KMS-11 (cell line): ENCODE results near the gene STIMATE.

Source experiments
- H2AFZ ChIP-seq: fragments of 200-600 bp; sonication (generic); 2 replicates; pipeline ENCODE4 v1.6.1; 2016; ENCODE audit warnings: antibody characterized with exemption, mixed run types, low read depth
- H3K27ac ChIP-seq: fragments of 200-600 bp; sonication (generic); 2 replicates; pipeline ENCODE4 v1.6.1; 2016; ENCODE audit warnings: mild to moderate bottlenecking, mixed run types
- H3K27me3 ChIP-seq: fragments of 200-600 bp; sonication (generic); 2 replicates; pipeline ENCODE4 v1.6.1; 2017; ENCODE audit warnings: mild to moderate bottlenecking, low read depth, mixed run types, moderate library complexity; ENCODE audit not compliant: insufficient read depth
- H3K36me3 ChIP-seq: fragments of 200-600 bp; sonication (generic); 2 replicates; pipeline ENCODE4 v1.6.1; 2017; ENCODE audit warnings: mild to moderate bottlenecking, mixed run types; ENCODE audit not compliant: insufficient read depth
- H3K4me1 ChIP-seq: fragments of 200-600 bp; sonication (generic); 2 replicates; pipeline ENCODE4 v1.6.1; 2016; ENCODE audit warnings: mild to moderate bottlenecking, low read depth, mixed run types; ENCODE audit not compliant: poor library complexity, severe bottlenecking
- H3K4me2 ChIP-seq: fragments of 200-600 bp; sonication (generic); 2 replicates; pipeline ENCODE4 v1.7.0; 2016; ENCODE audit warnings: mild to moderate bottlenecking, mixed run types
- H3K4me3 ChIP-seq: fragments of 200-600 bp; sonication (generic); IDR thresholded peaks from 2 replicates; pipeline ENCODE4 v1.6.1; 2017; ENCODE audit warnings: low read depth, low read length, mixed read lengths; ENCODE audit not compliant: insufficient read depth
- H3K79me2 ChIP-seq: fragments of 200-600 bp; sonication (generic); 2 replicates; pipeline ENCODE4 v1.6.1; 2016; ENCODE audit warnings: low read depth, mixed run types; ENCODE audit not compliant: insufficient read depth
- H3K9ac ChIP-seq: fragments of 200-600 bp; sonication (generic); 2 replicates; pipeline ENCODE4 v1.6.1; 2016; ENCODE audit warnings: mild to moderate bottlenecking, mixed run types
- H4K20me1 ChIP-seq: fragments of 200-600 bp; sonication (generic); 2 replicates; pipeline ENCODE4 v1.6.1; 2016; ENCODE audit warnings: mild to moderate bottlenecking, mixed run types; ENCODE audit not compliant: insufficient read depth
- TF ChIP-seq, protein P1 (sequence below): fragments of 200-600 bp; sonication (generic); conservative IDR thresholded peaks from 2 replicates; pipeline ENCODE4 v1.6.1; 2017; ENCODE audit warnings: low read depth, mild to moderate bottlenecking, antibody characterized with exemption, low read length, moderate library complexity, mixed read lengths

Gene STIMATE

DNA sequence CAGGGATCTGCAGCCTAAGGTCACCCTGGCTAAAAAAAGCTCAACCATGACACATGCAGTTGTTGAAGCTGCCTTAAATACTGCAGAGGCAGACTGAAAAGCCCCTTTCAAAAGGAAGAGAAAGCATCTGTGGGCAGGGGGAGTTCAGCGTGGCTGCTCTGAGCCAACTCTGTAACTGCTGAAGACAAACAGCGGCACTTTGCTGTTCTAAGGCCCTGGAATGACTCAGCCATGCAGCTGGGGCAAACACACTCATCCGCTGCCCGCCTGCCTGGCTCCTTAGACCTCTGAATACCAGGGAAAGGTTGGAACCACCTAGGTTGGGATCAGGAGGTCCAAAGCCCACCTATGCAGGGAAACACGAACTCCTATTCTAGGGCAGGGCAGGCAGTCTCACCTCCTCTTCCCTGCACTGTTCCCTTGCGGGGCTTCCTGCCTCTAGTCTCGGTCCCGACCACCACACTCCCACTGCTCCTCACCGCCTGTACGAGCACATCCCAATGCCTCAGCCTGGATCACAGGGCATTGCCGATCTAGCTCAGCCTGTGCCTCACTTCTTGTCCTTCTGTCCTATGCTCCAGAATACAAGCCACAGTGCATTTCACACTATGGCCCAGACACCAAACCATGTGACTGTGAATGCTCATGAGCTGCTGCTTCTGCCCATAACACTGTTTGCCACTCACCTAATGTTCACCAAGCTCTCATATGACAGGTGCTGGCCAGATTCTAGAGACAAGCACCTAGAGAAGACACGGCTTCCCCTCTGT, 56.0 kb downstream of the STIMATE start:
- Histone ChIP-seq H3K36me3 (no peaks in the 10 kb centered on the region), H3K27me3 (no peaks in the 10 kb centered on the region), H3K27ac (no peak overlapping the region), H3K4me3 (no peak overlapping the region), H4K20me1 (no peaks in the 10 kb centered on the region), H3K9ac (no peak overlapping the region), H3K4me2 (no peak overlapping the region), H3K4me1 (no peaks in the 10 kb centered on the region), H2AFZ (no peak overlapping the region), H3K79me2 (no peaks in the 10 kb centered on the region)
- TF ChIP-seq, protein P1, sequence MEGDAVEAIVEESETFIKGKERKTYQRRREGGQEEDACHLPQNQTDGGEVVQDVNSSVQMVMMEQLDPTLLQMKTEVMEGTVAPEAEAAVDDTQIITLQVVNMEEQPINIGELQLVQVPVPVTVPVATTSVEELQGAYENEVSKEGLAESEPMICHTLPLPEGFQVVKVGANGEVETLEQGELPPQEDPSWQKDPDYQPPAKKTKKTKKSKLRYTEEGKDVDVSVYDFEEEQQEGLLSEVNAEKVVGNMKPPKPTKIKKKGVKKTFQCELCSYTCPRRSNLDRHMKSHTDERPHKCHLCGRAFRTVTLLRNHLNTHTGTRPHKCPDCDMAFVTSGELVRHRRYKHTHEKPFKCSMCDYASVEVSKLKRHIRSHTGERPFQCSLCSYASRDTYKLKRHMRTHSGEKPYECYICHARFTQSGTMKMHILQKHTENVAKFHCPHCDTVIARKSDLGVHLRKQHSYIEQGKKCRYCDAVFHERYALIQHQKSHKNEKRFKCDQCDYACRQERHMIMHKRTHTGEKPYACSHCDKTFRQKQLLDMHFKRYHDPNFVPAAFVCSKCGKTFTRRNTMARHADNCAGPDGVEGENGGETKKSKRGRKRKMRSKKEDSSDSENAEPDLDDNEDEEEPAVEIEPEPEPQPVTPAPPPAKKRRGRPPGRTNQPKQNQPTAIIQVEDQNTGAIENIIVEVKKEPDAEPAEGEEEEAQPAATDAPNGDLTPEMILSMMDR, result no peak

DNA sequence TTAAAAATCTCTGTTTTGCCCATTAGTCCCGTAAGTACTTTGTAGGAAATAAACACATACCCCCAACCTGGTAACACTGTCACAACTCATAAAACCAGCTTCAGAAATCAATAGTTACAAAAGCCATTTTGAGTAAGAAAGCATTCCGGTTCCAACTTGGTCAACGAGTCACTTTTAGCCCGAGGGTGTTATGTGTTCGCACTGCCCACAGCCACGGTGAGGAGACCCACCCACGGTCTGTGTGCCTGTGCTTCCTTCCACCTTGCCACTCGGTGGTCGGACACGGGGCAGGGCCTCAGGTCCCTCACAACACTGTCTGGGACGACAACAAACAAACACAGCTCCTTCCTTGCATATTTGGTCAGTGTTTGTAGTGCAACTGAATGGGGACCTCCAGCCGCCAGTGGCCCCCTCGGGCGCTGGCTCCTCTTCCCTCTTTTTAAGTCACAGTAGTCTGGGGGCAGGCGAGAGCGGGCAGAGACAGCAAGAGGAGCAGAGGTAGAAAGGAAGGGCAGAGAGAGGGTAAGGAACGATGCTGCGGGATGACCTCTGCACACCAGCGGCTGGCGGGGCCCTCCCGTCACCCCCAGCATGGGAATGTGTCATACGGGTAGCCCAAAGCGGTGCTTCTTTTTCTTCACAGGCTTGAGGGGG, 57.3 kb downstream of the STIMATE start:
- H3K36me3 ChIP-seq, result no peaks in the 10 kb centered on the region
- no peaks in the 10 kb centered on the region for H3K27me3 ChIP-seq
- H2AFZ ChIP-seq, result no peak overlapping the region
- H3K27ac ChIP-seq, result no peak overlapping the region
- TF ChIP-seq, protein P1, result no peak
- no peak overlapping the region for H3K4me3 ChIP-seq
- no peaks in the 10 kb centered on the region for H3K79me2 ChIP-seq
- no peak overlapping the region for H3K4me2 ChIP-seq
- no peaks in the 10 kb centered on the region for H3K4me1 ChIP-seq
- H3K9ac ChIP-seq, result no peak overlapping the region
- H4K20me1 ChIP-seq, result no peaks in the 10 kb centered on the region

DNA sequence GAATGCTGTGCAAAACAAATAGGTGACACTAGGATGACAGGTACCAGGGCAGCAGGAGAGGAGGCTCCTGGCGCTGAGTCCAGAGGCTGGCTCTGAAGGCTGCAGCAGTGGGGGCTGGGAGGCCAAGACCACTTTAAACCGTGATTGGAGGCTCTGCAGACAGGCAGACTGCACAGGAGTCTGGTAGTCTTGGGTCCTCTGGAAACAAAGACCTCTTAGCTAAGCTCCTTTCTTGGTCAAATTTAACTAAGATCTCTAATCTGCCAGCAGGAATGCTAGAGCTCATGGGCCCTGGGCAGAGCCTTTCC, 58.1 kb downstream of the STIMATE start:
- H3K4me2 ChIP-seq, result no peak overlapping the region
- H3K36me3 ChIP-seq, result no peaks in the 10 kb centered on the region

DNA sequence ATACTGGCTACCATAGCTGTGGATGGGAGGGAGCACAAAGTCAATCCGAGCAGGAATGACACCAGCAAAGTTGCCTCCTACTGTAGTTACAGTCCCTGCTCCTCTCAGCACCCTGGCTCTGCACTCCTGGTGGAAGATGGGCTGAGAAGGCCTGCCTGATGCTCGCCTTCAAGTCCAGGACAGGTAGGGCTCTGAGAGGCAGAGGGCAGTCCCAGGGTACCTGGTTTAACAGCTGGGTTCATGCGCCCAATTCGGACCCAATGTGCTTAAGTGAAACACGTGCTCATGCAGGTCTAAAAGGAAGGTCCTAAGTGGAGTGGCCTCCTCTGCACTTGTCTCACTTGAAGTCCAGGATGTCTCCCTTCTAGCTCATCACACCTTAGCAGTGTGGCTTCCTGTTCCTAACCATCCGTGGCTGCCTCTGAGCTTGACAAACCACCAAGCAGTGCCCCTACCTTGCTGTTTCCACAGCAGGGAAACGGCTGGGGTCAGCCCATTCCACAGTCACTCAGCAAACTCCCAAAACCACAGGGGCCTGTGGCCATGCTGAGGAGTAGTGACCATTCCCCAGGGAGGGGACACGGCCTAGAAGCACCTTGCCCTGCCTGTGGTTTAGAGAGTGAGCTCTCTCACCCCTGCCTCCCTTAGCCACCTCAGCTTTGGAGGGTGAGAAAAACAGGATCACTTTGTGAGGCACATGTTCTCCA, 58.6 kb downstream of the STIMATE start:
- H3K4me2 ChIP-seq, result no peak overlapping the region
- H2AFZ ChIP-seq, result no peak overlapping the region

More for the DNA sequence above, 58.1 kb downstream of the STIMATE start:
- TF ChIP-seq, protein P1, result no peak
- H3K4me3 ChIP-seq, result no peak overlapping the region
- no peaks in the 10 kb centered on the region for H3K4me1 ChIP-seq
- no peak overlapping the region for H3K9ac ChIP-seq
- H3K27me3 ChIP-seq, result no peaks in the 10 kb centered on the region
- no peaks in the 10 kb centered on the region for H3K79me2 ChIP-seq
- no peaks in the 10 kb centered on the region for H4K20me1 ChIP-seq
- H2AFZ ChIP-seq, result no peak overlapping the region
- H3K27ac ChIP-seq, result no peak overlapping the region

More for the DNA sequence above, 58.6 kb downstream of the STIMATE start:
- TF ChIP-seq, protein P1, result no peak
- Histone ChIP-seq H3K4me3 (no peak overlapping the region), H3K27ac (no peak overlapping the region), H3K79me2 (no peaks in the 10 kb centered on the region), H3K36me3 (no peaks in the 10 kb centered on the region), H4K20me1 (no peaks in the 10 kb centered on the region), H3K9ac (no peak overlapping the region), H3K4me1 (no peaks in the 10 kb centered on the region), H3K27me3 (no peaks in the 10 kb centered on the region)
